ENCODE results near the gene NID2.

NID2 gene

GRCh38 chr14:52068615-52069306 lies at the start of gene NID2:
NID2 (minus strand) TSS chr14:52069059; CDS start chr14:52068994, 65 bp downstream.
- peak; percentile 64 for DNase-seq (ENCODE audit: low read depth, low spot score)

- DNase-seq (ENCODE audit: low read depth, low spot score) = no peak
These were observed 48.4 kb upstream of the NID2 start for GRCh38 chr14:52117111-52117832.

- no peak for DNase-seq (ENCODE audit: low read depth, low spot score)
These were observed 46.4 kb upstream of the NID2 start for GRCh38 chr14:52115286-52115685.

- no peak for DNase-seq (ENCODE audit: low read depth, low spot score)
These were observed 43.6 kb upstream of the NID2 start for GRCh38 chr14:52112336-52113018.

GRCh38 chr14:52111583-52111982 lies 42.7 kb upstream of the NID2 start:
- no peak for DNase-seq (ENCODE audit: low read depth, low spot score)

DNA sequence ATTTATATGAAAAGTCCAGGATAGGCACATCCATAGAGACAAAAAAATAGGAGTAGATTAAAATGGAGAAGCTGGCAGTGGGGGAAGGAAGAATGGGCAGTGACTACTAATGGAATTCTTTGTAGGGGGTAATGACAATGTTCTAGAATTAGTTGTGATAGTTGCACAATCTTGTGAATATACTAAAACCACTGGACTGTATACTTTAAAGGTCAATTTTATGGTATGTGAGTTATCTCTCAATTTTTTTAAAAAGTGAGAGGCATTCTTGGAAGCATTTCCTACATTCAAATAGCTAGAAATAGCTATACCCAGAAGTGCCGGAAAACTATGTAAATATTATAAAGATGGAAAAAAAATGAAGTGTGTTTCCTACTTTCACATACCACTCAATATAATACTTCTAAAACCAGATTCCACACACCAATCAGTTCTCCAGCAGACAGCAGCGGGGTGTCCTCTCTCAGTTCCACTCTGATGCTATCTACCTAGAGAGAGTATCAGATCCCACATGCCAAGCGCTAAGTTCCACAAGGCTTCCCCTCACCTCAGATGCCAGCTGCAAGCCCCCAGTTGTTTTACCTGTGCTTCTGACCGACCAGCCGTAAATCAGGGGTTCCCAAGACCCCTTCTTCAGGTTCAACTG lies 41.7 kb upstream of the NID2 start:
- DNase-seq (ENCODE audit: low read depth, low spot score) = no peak

DNA sequence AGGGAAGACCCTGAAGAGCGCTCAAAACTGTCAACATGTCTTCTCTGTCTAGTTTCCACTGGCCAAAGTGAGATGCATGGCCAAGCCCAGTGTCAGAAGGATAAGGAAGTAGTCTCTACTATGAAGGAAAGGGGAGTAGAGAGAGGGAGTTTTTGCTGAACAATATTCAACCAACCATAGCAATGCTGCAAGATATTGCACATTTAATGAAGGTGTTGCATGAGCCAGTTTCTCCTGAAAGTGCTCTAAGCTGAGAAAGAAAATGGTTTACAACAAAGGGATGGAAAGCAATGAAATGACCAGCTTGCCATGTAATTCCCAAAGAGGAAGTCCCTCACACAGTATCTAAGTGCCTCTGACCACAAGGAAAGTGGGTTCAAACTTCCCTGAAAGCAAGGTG lies 40.0 kb upstream of the NID2 start:
- DNase-seq (ENCODE audit: low read depth, low spot score) = no peak

- no peak for DNase-seq (ENCODE audit: low read depth, low spot score)
These were observed 38.0 kb upstream of the NID2 start for GRCh38 chr14:52106840-52107239.

DNA sequence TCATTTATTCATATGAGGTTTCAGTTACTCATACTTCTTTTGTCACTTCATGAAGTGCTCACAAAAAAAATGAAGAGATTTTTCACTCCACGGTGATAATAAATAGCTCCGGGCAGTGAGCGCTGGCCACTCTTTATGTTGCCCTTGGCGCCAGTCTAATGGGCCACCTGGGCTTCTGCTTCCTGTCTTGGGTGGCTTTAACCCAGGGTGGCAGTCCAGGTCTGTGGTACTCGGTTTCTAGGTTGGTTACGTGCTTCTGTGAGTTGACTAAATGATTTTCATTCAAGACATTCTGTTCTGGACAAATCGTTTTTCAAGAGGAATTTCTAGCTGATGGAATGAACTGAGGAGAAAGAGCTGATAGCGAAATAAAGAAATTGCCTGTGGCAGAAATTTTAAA lies 34.6 kb upstream of the NID2 start:
- no peak for DNase-seq (ENCODE audit: low read depth, low spot score)

- DNase-seq (ENCODE audit: low read depth, low spot score) = no peak
These were observed 26.9 kb upstream of the NID2 start for GRCh38 chr14:52095794-52096193.

- no peak for DNase-seq (ENCODE audit: low read depth, low spot score)
These were observed 26.5 kb upstream of the NID2 start for GRCh38 chr14:52095336-52095735.

DNA sequence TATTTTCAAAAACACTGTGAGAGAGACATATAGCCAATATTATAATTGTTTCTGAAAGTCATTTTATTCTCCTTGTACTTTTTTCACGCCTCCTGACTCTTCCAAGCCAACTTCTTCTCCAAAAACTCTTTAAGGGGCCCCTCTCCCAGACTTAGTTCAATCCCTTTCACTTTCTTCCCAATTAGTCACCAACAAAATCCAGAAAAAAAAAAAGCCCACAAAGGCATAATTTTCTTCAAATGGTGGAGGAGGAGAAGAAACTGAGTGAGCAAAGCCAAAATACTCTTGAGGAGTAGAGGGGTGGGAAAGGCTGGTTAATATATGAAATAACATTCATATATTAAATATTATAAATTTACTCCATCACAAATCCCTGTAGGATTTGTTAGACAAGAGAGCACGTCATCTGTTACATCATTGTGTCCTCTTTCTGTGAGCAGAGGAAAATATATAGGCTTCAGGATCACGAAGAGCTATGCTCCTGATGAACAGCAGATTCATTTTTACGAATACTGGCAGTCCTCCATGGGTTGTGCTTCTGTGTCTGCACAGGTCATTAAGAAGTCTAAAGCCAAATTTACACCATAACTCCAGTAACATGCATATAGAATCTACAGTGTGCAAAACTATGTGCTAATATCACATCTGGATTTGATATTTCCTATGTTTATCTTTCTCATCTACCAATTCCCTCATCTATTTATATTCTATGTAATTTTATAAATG lies 25.9 kb upstream of the NID2 start:
- no peak for DNase-seq (ENCODE audit: low read depth, low spot score)

DNA sequence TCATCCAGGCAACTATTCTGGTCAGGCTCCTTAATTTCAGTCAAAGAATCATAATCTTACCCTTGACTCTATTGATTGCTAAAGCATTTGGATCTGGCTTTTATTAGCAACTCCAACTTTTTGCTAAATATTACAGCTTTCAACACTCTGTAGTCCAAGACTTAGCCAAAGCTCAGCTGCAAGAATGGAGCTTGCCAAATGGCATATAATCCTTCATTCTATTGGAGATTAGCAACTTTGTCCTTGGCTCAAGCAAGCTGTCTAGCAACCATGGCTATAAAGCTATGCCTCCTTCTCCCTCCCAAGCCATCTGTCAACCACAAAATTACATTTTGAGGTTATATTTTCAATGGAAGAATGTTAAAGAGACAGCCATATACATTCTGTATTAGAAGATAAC lies 23.1 kb upstream of the NID2 start:
- no peak for DNase-seq (ENCODE audit: low read depth, low spot score)

DNA sequence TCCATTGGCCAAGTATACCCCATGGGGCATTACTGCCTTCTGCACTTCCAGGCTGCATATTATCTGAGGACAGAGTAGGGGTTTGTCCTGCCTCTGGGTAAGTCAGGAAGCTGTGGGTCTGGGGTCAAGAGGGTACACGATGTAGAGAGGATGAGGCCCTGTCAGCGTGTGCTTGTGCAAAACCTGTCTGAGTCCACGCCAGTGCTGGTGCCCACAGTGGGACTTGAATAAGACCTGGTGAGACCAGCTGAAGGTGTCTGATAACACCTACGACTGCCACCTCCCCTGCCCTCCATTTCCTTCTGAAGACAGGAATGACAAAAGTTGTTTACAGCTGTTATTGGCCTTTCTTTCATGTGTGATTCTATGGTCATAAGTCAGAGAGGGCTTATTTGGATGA lies 22.1 kb upstream of the NID2 start:
- no peak for DNase-seq (ENCODE audit: low read depth, low spot score)

DNA sequence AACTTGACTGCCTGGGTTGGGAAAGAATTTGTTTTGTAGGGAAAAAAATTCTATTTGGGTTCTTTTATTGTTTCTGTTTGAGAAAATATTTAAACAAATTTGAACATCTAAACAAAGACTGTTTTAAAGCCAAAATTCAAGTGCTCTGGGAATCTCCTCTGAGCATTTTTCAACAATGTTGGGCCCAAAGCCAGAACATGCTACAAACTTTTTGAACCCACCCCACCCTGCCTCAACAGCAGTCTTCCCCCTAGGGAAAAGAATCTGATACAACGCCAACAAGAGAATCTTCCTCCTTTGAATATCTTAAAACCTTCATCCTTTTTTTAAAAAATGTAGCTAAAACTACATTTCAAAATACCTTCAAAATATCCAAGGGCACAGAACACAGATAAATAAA lies 20.4 kb upstream of the NID2 start:
- DNase-seq (ENCODE audit: low read depth, low spot score) = no peak

DNA sequence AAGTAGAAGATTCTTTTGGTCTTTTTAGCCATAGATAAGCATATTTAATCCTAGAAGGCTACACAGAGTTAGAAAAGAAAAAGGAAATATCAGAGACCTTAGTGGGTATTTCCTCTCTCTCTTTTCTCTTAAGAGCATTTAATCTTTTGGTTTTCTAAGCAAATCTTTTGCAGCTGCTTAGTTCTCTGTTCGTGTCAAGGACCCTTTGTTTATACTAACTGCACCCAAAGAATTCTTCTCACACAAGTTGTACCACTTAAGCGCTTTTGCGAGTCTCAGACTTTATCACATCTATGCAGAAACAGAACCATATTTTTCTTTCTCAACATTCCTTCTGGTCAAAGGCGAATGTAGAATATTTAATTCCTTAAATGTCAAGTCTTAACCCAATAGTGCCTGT lies 17.9 kb upstream of the NID2 start:
- DNase-seq (ENCODE audit: low read depth, low spot score) = no peak

DNA sequence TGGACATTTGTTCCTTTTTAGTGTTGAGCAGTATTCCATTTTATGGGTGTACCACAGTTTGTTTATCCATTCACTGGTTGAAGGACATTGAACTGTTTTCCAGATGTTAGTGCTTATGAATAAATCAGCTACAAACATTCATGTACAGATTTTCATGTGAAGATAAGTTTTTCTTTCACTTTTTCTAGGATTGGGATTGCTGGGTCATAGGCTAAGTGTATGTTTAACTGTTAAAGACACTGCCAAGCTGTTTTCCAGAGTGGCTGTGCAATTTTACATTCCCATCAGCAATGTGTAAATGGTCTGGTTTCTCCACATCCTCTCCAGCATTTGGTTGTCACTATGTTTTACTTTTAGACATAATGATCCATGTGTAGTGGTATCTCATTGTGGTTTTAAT lies 14.0 kb upstream of the NID2 start:
- no peak for DNase-seq (ENCODE audit: low read depth, low spot score)

DNA sequence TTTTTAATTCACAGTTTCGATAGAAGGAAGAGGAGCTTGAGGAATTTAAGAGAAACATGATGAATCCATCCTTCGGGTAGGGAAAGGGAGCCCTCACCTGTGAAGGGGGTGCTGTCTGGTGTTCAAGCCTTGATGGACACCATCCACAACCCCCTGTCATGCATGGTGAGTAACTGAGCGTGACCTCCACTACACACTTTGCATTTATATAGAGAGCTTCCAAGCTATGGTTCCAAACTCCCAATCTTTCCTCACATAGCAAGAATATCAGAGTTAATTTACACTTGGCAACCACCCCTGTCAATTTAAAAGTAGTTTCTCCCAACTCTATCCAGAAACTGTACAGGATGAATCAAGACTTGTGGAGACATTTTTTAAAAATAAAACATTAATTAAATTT lies 13.1 kb upstream of the NID2 start:
- no peak for DNase-seq (ENCODE audit: low read depth, low spot score)

DNA sequence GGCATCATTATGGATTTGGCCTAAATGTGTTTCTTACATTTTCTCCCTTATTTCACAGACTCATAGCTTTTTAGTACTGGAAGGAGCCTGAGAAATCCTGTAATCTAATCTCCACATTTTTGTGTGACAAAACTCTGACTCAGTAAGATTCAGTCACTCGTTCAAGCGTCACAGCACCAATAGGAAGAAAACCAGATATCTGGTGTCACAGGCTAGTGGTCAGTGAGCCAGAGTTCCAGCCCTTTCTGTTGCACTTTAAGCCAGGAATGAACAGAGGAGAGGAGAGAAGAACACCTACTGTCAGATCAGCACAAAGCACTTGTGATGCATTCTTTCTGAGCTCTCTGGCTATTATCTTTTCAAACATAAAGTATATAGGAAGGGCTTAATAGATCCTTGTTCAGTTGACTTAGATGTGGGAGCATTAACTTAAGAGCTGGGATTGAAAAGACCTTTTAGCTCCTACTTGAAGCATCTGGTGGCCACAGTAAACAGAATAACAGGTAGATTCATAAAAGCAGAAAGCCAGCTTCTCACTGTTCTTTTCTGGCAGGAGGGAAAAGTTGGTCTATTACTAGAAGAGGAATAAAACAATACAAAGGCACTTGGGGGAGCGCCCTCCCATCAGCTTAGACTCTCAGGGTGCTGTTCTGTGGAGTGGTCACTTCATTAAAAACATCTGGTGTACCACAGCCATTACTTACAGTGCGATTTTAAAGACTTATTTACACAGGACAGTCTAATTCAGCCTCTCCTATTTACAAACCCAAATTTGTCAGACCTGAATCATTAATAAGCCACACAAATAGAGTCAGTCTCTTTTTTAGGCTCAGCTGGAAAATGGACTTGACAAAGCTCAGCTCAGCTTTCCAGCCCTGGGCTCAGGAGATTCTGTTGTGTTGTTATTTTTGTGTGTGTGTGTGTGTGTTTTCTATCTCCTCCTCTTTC lies 12.2 kb upstream of the NID2 start:
- DNase-seq (ENCODE audit: low read depth, low spot score) = no peak

DNA sequence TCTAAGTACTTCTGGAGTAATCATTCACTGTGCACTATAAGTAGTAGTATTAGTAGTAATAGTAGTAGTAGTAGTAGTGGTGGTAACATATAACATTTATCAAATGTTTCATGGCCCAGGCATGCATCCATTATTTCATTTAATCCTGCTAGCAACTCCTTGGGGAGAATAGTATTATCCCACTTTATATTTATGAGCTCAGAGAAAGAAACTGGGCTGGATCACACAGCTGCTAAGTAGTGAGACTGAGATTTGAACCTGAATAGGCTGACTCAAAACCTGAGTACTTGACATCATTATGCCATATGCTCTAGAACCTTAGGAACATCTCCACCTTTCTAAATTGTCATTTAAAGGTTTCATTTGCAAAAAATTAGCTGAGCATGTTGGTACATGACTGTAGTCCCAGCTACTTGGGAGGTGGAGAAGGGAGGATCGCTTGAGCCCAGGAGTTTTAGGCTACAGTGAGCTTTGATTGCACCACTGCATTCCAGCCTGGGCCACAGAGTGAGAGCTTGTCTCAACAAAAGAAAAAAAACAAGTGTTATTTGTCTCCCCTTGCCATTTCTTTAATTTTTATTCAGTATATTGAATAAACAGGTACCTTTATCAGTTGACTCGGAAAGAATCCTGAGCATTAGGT lies 11.4 kb upstream of the NID2 start:
- DNase-seq (ENCODE audit: low read depth, low spot score) = no peak

Data from iPS DF 19.7 (cell line).